ENCODE data around the gene FKRP. TPM values are rescaled to one million over a fixed set of nuclear protein-coding genes. Genes with fewer than 3 reads are reported as not detected.

FKRP gene, protein sequence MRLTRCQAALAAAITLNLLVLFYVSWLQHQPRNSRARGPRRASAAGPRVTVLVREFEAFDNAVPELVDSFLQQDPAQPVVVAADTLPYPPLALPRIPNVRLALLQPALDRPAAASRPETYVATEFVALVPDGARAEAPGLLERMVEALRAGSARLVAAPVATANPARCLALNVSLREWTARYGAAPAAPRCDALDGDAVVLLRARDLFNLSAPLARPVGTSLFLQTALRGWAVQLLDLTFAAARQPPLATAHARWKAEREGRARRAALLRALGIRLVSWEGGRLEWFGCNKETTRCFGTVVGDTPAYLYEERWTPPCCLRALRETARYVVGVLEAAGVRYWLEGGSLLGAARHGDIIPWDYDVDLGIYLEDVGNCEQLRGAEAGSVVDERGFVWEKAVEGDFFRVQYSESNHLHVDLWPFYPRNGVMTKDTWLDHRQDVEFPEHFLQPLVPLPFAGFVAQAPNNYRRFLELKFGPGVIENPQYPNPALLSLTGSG
- 9.0 and 12.6 TPM in 2 replicates for total RNA-seq

DNA sequence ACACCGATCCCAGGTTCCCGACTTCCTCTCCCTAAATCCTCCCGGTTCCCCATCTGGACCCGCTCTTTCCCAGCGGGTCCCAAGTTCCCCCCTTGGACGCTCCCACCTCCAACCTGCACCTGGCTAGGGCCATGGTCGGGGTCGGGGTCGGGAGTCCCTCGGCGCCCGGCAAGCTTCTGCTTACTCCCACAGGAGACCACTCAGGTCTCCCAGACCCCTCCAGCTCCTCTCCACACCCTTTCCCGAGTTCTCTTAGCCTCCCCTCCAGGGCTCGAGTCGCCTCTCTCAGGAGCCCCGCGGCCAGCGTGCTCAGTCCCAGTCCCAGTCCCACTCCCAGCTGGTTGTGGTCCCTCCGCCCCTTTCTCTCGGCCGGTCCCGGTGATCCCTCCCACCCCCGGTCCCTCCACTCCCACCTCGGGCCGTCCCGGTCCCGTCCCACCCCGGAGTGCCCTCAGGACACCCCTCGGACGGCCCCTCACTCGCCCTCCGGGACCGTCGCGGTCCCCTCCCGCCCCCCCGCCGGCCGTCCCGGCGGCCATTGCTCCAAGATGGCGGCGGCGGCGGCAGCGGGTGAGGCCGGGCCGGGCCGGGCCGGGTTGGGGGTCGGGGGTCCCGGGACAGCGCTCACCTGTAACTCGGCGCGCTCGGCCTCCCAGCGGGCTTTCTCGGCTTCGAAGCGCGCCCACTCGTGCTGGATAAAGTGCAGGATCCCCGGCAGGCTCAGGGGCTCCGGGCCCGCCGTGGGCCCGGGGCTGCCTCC lies at the start of gene FKRP:
FKRP (plus strand) TSS at position 537 of the 760 bp plus-strand sequence. CDS start 9,394 bp downstream, outside the sequence.

DNA sequence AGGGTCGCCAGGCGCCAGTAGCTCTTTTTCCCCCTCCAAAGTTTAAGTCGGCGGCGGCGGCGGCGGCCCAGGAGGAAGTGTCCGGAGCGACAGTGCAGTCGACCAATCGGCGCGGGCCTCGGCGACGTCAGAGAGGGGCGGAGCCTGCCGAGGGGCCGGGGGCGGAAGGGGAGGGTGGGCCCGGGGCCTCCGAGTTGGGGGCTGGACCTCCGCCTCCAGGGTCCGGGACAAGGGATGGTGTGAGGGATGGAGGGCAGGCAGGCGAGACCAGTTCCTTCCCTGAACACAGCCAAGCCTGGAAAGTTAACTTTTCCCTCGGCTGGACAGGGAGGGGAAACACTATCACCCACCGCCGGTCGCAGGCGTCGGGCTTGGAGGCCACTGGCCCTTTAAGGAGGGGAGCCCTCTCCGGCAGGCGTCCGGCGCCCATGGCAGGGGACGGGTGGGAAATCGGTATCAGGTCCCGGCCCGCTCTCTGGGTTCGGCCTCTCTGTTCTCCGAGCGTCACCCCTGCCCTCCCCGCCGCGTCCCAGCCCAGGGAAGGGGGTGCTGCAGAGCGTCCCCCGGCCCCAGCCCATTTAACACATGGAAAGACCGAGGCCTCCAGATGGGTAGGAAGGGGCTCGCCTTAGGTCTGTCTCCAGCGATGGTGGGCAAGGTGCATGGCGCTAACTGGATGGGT lies 28.7 kb upstream of the FKRP start, which contains the start of gene PRKD2:
PRKD2 (minus strand) TSS at position 81 of the 682 bp plus-strand sequence. CDS start 744 bp downstream, outside the sequence.

DNA sequence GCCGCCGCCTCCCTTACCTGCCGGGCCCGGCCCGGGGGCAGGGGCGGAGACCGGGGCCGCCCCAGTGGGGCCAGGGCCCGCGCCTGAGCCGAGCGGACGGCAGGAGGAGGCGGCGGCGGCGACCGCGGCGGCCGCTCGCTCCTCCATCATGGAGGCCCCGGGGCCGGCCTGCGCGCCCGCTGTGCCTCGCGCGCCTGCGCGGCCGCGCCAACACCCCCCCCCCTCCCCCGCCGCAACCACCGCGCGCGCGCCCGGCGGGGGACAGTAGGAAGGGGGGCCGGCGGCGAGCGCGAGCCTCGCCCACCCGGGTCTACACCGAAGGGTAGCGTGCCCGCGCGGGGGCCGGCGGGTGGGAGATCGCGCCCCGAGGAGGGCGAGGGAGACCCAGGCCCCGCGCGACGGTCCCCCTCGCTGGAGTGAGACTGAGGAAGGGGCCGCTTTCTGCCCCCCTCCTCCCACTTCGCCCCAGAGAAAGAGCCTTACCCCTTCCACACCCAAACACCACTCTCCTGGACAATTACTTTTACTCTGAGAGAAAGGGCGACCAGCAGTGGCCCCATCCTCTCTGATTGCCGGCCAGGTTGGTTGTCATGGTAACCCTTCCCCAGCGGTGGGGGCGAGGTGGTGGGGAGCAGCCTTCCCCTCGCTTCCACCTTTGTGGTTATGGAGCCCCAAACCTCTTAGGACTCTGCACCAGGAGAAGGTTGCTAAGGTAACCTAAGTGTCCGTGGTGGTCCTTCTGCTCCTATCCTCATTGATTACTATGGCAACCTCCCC lies 612 bp downstream of the FKRP start, which contains the start of gene STRN4:
STRN4 (minus strand) TSS at position 170 of the 777 bp plus-strand sequence; CDS start at position 150, 20 bp downstream.

DNA sequence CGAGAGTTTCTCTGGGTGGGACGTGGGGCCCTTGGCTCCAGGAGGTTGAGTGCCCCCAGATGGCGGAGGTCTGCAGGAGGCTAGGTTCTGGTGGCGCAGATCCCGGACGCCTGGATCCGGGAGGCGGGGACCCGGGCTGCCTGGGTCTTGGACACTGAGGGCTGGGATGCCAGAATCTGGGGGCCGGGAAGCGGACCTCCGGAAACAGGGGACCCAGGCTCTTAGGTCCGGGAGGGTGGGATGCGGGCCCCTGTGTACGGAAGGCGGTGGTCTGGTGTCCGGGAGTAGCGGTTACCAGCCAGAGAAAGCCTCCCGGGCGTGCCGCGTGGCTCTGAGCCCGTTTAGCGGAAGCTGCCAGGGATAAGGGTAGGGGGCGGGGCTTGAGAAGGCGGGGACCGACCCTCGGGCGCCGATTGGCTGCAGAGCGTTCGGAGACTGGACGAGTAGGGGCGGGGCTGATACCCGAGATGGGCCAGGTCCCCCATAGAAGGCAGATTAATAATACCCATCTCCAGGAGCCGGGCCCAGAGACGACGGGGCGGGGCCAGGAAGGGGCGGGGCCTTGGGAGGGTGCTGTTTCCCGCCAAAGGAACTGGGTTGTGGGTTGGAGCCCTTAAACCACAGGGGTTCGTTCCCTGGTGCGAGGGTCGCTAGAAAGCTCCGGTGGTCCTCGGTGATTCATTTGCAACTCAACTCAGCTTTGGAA lies 42.6 kb downstream of the FKRP start, which contains the start of gene SLC1A5:
SLC1A5 (minus strand) TSS at position 333 of the 706 bp plus-strand sequence. CDS start 629 bp downstream, outside the sequence.

Other genes with a start within 250 kb of the FKRP start
- gene CALM3, start 144.7 kb upstream of the FKRP start, total RNA-seq, result 294 and 303 TPM in 2 replicates
- 0.05 and 0.21 TPM in 2 replicates for gene PTGIR, start 121.0 kb upstream of the FKRP start, total RNA-seq
- gene GNG8, start 109.9 kb upstream of the FKRP start, total RNA-seq, result not detected in 2 replicates
- gene DACT3, start 84.9 kb upstream of the FKRP start, total RNA-seq, result not detected in 2 replicates
- 27.9 and 39.0 TPM in 2 replicates for gene PRKD2, start 28.9 kb upstream of the FKRP start, total RNA-seq
- gene STRN4, start 393 bp downstream of the FKRP start, total RNA-seq, result 65.4 and 88.2 TPM in 2 replicates
- gene SLC1A5, start 42.5 kb downstream of the FKRP start, total RNA-seq, result 155 and 199 TPM in 2 replicates
- gene AP2S1, start 104.8 kb downstream of the FKRP start, total RNA-seq, result 331 and 340 TPM in 2 replicates
- gene ARHGAP35, start 114.9 kb downstream of the FKRP start, total RNA-seq, result 21.7 and 28.5 TPM in 2 replicates

All from airway epithelial cell (primary cell).